GM15510 (cell line): ENCODE results near the gene ANGPT4.

ENCODE experiments used
- POLR2A ChIP-seq: IDR thresholded peaks from 3 replicates; pipeline ENCODE4 v1.6.1; 2011; ENCODE audit warnings: borderline replicate concordance; ENCODE audit not compliant: insufficient read length; ENCODE audit errors: extremely low read depth

ANGPT4 gene

GRCh38 chr20:836190-836589, 79.9 kb downstream of the ANGPT4 start:
- no peak for TF ChIP-seq POLR2A

DNA sequence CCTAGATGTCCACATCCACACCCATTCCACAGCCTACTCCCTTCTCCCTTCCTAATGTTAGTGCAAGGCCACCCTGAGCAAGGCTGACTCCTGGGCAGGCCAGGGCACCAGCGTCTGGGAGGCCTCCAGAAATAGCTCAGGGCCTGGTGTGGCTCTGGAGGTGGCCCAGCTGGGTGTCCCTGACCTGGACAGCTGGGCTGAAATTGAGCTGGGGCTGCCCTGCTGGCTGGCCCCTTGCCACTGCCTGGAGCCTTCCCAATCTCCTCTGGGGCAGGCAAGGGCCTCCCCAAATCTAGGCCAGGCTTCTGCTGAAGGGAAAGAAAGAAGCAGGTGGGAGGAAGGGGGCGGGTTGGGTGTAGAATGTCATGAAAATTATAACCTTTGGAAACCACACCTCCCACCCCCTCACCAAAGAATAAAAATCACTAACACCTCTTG, 80.5 kb downstream of the ANGPT4 start:
- no peak for TF ChIP-seq POLR2A

DNA sequence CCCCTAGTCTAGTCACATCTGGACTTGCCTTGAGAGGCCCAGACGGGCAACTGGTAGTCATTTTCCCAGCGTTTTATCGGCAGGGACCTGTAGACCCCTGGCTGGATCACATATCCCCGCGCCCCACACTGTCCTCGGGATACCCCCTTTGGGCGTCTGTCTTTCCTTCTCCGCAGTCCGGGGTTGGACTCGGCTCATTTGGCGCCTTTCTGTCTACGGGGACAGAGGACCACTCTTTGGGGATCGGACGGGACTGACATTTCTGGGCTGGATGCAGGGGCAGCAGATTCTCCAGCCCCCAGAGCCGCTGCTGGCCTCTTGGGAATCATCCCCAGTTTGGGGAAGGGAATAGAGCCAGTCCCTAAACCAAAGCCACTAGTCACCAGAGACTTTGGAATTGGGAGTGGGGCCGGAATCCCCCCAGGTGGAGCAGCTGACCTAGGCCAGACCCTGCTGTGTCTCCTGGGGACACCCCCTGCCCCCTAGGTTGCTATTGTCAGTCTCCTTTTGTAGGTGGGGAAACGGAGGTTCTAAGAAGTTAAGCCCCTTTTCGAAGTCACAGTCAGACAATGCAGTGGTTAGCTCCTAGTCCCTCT, 81.9 kb downstream of the ANGPT4 start:
- TF ChIP-seq POLR2A = no peak

GRCh38 chr20:833450-834150, 82.5 kb downstream of the ANGPT4 start, which contains the start of gene FAM110A:
FAM110A (plus strand) TSS chr20:833715; CDS start chr20:844805, 11,090 bp downstream.
- TF ChIP-seq POLR2A = peak; percentile 54

GRCh38 chr20:833121-833449, 83.0 kb downstream of the ANGPT4 start:
- TF ChIP-seq POLR2A = no peak

DNA sequence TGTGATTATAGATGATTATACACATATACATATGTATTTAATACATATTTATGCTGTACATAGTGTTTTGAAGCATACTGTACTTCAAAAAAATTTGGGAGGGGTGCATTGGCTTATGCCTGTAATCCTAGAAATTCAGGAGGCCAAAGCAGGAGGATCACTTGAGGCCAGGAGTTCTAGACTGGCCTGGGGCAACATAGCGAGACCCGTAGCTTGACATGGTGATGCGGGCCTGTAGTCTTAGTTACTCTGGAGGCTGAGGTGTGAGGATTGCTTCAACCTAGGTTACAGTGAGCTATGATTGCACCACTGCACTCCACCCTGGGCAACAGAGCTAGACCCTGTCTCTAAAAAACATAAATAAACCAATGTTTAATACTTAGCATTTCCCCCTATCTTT, 84.2 kb downstream of the ANGPT4 start:
- no peak for TF ChIP-seq POLR2A

- no peak for TF ChIP-seq POLR2A
Observed at GRCh38 chr20:831251-831650, 84.9 kb downstream of the ANGPT4 start.

GRCh38 chr20:830011-830521, 86.1 kb downstream of the ANGPT4 start:
- no peak for TF ChIP-seq POLR2A

- no peak for TF ChIP-seq POLR2A
Observed at GRCh38 chr20:829551-829950, 86.6 kb downstream of the ANGPT4 start.

DNA sequence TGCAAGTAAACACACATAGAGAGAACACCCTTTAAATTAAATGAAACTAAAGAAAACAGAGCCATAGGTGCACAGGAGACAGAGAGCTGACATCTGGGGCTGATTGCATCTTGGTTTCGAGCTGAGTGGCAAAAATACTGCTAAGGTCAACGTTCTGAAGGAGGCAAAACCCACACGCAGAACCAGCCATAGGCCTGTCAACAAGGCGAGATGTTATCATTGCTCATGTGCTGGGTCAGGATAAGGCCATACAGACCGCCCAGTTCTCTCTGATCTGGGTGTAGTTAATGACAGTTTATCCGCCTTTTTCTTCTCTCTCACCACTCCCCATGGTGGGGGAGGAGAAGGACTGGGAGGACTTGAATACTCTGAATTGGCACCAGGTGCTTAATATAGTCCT, 87.1 kb downstream of the ANGPT4 start:
- no peak for TF ChIP-seq POLR2A

GRCh38 chr20:826695-827323, 89.3 kb downstream of the ANGPT4 start:
- no peak for TF ChIP-seq POLR2A

DNA sequence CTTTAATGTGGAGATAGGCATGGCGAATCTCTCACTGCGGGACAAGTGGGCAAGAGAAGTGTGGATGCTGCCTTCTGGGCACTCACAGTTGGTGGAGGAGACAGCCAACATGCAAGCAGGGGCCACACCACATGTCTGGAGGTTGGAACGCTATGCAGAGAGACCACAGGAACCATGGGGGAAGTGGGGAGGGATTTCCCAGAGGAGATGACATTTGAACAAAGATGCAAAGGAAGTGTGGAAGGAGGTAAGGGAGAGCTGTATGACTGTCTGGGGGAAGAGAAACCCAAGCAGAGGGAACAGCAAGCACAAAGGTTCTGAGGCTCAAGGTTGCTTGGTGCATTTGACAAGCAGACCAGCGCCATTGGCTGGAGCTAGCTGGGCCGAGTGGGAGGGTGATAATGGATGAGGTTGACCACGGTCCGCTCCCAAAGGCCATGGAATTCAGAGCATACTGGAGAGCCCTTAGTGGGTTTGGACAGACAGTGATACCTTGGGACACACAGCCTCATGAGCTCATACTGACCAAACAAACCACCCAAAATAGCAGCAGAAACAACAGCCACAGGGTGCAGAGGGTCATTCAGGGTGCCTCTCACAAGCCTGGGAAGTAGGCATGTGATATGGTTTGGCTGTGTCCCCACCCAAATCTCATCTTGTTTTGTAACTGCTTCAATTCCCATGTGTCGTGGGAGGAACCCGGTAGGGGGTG, 90.3 kb downstream of the ANGPT4 start:
- TF ChIP-seq POLR2A = no peak

GRCh38 chr20:824916-825315, 91.2 kb downstream of the ANGPT4 start:
- TF ChIP-seq POLR2A = no peak

- TF ChIP-seq POLR2A = no peak
Observed at GRCh38 chr20:824490-824889, 91.6 kb downstream of the ANGPT4 start.

DNA sequence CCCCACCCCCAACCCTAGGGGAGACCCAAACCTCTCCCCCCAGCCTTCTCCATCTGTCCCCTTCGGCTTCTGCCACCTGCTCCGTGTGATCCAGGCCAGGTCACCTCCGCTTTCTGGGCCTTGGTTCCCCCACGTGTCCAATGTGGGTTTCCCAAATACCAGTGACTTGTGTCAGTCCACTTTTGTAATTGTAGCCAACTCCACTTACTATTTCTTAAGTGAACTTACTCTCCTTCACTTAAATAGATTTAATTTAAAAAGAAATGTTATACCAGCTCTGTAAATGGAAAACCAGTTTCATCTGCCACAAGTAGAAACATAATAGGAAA, 92.6 kb downstream of the ANGPT4 start:
- TF ChIP-seq POLR2A = no peak
